Stimulated activated CD4-positive, alpha-beta T cell treated with anti-CD3 and anti-CD28 coated beads, Interleukin-15, amount 100 ng/mL, for 24 hours (primary cell): ENCODE measurements around the gene CCDC192.
"Not testable (repeated sequence)": the region's sequence is repeated elsewhere in the genome, so short reads cannot be mapped to it uniquely, and the experiment has no call there.

ENCODE experiments used
- DNase-seq: peaks from one replicate; pipeline ENCODE4 v3.0.0-alpha.2; 2020

The CCDC192 gene

DNA sequence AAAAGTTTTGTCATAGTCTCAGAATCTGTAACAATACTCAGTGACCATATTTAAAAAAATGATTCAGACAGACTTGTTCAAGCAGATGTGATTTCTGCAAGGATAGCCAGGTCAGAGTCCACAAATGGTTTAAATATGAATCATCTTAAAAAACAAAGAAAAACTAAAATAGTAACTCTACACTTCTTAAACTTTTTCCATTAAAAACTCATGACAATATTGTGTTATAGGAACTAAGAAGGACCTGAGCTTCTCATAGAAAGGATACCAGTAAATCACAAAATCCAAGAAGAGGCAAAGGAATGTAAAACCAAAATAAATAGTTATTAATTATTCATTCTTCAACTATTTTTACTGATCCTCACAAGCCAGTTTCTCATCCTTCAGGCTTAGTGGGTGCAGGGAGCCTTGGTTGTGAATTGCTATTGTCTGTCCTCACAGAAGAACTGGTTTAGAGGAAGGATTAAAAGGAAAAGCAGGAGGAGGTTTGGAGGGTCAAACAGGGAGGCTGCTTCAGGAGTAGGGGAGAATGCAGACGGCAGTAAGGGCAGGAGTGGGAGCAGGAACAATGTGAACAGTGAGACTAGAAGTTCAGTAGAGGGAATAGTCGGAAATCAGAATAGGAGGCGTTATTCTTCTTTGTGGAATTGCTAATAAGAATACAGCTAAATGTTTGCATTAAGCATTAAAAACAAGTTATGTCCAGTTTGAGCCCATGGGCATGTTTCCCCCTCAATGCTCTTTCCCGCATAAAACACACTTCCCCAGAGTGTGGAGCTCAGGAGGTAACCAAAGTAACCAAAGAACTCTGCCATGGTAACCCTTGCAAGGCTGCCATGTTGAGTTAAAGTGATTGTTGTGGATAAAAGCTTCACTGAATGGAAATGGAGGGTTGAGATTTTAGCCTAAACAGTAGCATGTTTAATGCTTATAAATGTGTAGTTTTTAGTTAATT, 110.7 kb downstream of the CCDC192 start:
- no peak for DNase-seq

DNA sequence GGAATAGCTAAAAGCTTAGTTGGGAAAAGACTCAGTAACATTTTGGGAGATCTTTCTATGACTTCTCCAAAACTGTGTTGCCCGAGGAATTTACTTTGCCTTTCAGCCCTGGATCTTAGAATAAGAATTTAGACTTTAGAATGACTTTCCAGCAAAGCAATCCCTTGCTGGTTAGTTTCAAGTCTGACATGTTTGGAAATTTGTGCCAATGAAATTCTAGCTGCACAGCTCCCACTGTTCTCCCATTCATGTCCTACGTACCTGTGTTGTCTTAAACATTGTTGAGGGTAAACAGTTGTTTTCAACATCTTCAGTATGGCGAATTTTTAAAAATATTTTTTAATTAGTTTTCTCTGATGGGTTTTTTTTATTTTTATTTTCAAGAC, 111.4 kb downstream of the CCDC192 start:
- no peak for DNase-seq

DNA sequence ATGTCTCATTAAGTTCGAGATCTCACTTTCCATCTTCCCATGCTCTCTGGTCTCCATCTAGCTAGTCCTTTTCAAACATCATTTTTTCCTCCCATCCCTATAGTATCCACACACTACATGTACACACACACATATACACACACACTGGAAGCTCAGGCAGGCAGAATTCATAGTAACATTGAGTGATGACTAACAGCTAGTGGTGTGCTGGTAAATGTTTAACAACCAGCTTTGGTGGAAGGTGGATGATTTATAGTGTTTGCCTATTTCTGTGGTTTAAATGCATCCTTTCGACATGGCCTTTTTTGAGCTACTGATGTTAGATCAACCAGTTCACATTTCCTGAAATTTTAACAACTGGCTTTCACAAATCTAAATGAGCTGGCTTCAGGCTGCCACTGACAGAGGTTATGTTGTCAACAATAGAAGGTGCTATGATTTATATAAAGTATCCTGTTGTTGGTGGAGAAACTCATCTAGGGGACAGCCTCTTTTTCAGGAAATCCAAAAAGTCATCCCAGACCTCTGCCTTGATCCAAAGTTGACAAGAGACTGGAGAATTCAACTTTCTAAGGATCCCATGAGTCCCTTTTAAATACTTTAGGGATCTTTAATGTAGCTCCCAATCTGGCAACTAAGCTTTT, 117.8 kb downstream of the CCDC192 start:
- no peak for DNase-seq

DNA sequence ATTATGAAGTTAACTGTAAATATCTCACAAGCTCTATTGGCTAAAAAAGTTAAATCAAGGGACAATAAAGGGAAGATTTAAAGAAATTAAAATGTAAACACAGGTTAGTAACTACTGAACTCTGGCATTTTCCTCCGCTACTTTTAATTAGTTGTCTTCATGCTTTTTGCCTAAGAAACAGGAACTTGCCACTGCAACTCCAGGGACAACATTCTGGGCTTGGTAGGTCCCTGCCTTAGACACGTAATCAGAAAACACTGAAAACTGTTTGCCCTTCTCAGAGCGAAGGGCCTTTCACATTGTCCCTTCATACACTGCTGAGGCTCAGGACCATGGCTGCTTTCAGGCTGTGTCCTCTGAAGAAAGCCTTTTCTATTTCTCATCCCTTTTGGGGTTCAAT, 118.7 kb downstream of the CCDC192 start:
- no peak for DNase-seq

DNA sequence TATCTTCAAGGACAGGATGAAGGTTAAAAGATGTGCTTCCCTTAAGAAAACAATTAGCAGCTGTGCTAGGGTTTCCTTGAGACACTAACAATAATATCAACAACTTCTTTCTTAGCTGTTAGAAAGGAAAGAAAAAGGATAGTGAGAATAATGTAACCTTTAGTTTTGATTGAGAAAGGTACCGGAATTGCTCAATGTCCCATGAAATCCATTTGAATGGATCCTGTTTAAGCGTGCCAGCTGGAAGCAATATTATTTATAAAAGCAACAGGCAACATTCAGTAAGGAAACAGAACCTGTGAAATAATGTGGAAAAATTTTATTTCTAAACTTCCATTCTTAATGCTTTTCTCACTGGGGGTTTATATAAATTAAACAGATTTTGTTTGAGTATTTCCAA, 120.9 kb downstream of the CCDC192 start:
- DNase-seq = no peak

DNA sequence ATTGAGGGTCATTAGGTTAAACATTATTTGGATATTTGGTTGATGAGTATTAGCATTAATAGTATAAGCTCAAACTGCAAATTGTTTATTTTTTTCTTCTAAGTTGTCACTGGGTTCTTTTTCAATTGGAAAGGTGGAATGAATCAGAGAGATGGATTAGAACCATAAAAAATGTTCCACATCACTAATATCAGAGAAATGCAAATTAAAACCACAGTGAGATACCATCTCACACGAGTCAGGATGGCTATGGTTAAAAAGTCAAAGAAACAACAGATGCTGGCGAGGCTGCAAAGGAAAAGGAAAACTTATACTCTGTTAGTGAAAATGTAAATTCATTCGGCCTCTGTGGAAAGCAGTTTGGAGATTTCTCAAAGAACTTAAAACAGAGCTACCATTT, 122.8 kb downstream of the CCDC192 start:
- no peak for DNase-seq

DNA sequence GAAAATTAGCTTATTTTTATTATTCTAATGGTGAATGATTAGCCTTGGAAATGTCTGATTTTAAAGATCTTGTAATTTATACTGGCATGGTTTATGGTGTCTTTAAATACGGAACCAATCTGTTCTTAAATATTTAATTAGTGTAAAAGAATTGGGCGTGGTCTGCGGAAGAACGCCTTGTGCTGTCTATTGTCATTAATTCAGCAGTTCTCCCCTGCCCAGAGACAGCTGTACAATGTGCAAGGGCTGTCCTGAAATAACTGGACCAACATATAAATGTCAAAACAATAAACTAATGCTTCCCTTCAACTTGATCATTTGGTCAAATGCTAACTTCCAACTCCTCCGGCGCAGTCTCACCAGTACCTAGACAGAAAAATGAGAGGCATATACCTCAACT, 124.3 kb downstream of the CCDC192 start:
- no peak for DNase-seq

DNA sequence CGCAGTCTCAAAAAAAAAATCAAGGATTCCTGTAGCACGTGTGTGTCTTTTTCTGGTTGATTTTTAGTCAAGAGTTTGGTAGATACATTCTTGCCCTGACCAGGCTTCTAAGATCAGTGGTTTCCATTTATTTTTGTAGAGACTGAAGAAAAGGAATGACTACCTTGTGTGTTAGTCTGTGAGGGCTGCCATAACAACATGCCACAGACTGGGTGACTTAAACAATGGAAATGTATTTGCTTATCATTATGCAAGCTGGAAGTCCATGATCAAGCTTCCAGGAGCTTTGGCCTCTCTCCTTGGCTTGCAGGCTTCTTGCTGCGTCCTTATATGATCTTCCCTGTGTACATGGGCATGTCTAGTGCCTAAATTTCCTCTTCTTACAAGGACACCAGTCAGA, 127.0 kb downstream of the CCDC192 start:
- DNase-seq = no peak

DNA sequence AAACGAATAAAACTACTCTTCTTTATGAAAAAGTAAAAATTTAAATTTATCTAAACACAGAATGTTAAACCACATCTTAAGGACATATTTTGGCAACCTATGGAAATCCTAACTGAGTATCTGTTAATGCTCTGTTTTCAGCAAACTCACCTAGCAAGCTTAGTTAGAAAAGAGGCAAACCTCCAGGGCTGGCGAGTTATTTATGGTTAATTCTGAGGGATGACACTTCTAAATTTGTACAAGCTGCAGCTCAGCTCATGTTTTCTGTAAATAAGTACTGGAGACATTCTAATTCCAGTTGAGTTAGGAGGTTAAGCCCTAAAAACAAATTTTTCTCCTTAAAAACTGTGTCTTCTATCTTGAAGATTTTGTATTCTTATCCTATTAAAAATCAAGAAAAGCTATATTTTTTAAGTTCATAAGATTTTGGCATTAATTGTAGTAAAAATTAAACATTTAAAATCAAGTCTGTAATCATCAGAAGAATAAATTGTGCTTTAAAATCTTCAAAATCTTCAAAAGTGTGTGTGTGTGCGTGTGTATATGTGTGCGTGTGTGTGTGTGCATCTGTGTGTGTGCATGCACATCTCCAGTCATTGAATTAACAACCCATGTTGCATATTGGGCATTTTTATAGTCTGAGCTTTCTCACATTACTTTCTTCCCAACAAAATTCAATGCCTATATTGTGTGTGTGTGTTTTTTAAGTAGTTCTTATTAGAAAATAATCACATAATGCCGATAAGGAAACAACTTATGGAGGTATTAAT, 127.8 kb downstream of the CCDC192 start:
- DNase-seq = no peak

DNA sequence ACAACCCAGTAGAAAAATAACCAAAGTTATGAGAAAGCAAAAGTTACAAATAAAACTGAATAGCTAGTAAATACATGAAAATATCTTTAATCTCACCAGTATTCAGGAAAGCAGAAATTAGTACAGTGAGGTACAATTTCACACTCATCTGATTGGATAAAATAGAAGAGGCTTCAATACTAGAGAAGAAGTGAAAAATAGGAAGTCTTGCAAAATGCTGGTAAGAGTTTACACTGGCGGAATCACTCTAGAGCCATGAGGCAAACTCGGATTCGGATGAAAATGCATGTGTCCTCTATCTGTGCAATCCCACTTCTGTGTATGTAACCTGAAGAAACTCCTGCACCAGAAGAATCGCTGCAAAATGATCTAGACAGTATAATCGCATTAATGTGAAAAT, 128.9 kb downstream of the CCDC192 start:
- no peak for DNase-seq

DNA sequence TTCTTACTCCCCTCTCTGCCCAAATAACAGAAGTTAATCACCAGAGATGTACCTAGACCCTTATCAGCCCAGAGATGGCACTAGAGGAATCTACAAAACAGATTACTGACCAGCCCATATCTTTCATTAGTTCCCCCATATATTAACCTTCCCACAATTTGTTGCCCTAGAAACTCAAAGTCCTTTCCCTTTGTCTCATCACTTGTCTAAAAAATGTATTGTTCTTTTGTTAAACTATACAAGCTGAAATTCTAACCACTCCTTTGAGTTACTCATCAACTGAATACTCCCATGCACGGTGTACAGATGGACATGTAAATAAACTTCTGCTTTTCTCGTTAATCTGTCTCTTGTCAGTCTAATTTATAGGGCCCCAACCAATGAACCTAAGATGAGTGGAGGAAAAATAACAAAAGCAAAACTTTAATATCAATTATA, 130.9 kb downstream of the CCDC192 start:
- no peak for DNase-seq

DNA sequence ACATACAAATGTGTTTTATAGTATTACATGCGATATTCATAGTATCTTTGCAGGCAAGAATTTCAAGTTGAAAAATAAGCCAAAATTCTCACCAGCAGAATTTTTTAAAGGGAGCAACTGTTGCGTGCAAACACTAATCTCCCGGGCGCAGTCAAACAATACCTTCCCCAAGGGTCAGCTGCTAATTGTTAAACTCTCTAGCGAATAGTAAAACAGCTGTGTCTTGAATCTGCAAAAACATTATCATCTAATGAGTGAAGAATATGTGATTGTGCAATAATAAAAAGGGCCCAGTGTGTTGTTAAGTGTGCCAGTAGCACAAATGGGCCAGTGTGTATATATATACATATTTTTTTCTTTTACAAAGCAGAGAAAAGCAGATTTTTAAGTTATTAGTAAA, 131.4 kb downstream of the CCDC192 start:
- no peak for DNase-seq

DNA sequence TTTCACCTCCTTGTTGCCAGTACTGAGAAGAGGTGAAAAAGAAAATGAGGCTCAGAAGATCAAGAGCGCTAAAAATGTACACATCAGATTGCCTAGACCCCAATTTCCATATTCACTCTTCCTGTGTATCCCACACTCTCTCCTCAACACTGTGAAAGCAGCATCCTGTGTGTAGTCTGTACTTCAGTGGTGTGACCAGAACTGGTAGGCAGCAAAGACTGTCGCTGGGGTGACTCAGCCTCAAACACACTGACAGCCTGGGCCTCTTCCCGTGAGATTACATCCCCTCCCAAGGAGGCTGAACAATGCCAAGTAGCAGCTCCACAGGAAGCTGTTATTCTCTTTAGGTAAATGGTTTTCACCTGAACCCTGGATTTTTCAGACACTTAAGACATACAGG, 135.5 kb downstream of the CCDC192 start:
- no peak for DNase-seq

DNA sequence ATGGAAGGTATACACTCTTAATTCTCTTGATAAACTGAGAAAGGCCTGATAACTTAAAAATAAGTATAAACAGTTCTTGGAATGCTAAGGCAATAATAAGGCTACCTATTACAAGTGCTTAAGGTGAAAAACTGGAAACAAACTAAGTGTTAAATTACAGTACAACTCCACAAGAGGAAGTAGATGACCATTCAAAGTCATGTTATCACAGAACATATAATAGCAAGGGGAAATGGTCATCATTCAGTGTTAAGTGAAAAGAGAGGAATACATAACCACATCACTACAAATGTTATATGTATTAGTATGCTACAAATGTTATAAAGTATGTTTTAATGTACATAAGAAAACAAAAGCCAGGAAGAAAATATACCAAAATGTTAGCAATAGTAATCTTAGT, 135.9 kb downstream of the CCDC192 start:
- DNase-seq = no peak

DNA sequence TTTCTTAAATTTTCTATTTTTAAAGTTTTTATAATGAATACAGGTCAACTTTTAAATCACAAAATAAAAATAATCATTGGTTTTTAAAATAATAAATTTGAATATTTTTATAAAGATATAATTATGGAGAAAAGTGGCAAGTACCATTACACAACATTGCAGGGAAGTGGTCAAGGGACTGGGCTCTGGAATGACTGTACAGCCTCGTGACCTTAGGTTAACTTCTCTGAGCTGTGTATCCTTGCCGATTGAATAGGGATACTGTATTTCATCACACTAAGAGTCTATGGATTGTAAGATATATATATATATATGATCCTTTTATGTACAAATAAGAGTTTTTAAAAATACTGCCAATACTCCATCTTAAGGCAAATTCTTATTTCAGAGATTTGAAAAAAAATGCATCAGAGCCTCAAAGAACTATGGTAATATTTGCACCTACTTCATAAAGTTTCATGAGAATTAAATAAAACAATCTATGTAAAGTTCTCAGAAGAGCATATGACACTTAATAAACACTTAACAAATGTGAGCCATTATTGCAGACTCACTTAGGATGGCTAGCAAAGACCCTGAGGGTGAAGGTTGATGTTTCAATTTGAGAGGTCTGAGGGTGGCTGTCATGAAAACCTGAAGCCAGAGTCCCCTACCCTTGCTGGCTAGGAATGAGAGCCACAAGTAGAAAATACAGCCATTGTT, 136.5 kb downstream of the CCDC192 start:
- DNase-seq = no peak

DNA sequence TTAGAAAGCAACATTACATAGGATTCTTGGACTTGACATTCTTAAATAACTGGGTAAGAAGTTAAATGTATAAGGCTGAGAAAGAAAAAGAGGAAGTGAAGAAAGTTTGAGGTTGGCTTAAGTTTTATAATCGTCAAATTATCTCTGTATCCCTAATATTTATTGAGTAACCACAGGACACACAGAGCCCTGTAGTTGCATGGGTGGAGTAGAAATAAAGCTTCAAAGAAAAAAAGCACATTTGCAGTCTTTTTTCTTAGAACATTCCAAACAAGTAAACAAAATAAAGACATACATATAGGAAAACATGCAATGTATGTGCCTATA, 137.0 kb downstream of the CCDC192 start:
- no peak for DNase-seq

DNA sequence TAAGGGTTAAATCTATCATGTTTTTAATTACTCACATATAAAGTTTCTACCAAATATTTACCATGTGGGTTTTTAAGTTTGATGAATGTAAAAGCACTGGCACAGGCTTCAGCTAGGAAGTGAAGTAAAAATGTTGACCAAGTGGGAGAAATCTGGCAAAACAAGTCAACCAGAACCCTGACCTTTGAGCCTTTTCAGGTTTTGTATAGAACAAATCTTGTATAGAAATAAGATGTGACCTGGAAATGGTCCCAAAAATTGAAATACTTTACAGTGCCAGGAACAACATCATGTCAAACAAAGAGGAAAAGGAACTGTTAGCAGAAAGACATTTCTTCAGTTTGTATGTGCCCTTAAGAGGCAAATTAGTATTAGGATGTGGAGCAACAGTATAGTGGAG, 137.6 kb downstream of the CCDC192 start:
- DNase-seq = no peak

DNA sequence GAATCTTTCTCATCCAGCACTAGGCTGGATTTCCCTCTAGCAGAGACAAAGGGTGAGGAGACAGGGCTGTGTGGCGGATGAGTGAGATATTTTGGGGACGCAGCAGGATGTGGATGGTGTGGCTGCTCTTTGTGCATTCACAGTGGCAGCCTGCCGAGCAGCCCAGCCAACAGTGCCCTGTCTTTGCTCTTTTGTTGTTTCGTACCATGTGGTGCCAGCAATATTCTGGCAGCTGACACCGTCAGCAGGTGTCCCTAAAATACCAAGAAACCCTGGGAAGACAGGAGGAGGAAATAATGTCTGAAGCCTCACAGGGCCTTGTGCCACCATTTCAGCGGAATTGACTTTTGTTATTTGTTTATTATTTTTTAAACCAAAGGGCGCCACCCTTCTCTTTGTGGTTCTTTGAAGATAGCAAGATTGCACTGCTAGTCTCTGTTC, 141.4 kb downstream of the CCDC192 start:
- DNase-seq = no peak

DNA sequence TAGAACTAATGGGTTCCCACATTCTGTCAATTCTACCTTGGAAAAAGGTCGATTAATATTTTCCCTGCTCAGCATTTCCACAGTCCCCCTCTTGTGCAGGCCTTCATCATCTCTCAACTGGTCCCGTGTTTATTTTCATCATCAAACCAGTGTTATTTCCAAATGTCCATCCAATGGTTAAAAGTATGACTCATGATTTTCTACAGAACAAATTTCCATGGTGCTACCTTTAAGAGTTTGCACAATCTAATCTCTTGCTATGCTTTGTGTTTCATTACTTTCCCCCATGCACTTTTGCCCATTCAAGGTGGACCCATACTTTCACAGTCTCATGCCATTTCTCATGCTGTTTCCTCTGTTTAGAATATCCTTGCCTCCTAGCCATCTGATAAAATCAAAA, 143.7 kb downstream of the CCDC192 start:
- no peak for DNase-seq

DNA sequence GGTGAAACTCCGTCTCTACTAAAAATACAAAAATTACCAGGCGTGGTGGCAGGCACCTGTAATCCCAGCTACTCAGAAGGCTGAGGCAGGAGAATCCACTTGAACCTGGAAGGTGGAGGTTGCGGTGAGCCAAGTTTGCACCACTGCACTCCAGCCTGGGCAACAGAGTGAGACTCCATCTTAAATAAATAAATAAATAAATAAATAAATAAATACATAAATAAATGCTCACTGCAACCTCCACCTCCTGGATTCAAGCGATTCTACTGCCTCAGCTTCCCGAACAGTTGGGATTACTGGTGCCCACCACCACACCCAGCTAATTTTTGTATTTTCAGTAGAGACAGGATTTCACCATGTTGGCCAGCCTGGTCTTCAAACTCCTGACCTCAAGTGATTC, 144.4 kb downstream of the CCDC192 start:
- not testable (repeated sequence) for DNase-seq

DNA sequence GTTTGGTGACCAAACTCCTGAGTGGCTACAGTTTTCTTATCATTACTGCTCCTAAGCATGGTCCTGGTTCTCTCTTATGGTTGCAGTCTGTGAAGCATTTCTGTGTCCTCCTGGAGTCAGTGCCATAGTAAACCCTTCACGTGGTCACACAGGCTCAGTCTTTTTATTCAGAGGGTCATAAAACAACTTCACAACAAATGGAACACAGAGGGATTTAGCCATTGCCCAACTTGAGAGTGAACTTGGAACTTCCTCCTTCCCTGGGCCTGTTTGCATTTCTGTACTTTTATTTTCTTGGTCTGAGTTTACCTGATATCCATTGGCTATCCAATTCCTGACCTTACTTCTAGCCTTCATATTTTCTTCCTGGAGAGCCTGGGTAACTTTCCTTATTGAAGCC, 144.9 kb downstream of the CCDC192 start:
- DNase-seq = no peak

DNA sequence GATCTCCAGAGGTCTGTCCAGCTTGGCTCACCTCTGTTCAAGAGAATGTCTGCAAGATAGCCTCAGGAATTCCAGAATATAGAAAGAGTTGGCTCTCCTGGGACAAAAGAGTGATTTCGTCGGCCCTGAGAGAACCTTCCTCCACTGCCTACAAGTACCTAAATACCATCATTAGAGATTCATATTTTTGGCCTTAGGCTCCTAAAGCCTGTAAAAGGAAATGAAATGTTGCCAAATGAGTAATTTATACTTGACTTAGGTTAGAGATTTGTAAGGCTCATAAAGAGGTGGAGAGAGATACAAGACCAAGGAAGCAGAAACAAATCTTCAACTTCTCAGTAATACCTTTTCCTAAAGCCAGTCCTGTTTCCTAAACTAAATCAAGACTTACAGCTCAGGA, 146.2 kb downstream of the CCDC192 start:
- no peak for DNase-seq

DNA sequence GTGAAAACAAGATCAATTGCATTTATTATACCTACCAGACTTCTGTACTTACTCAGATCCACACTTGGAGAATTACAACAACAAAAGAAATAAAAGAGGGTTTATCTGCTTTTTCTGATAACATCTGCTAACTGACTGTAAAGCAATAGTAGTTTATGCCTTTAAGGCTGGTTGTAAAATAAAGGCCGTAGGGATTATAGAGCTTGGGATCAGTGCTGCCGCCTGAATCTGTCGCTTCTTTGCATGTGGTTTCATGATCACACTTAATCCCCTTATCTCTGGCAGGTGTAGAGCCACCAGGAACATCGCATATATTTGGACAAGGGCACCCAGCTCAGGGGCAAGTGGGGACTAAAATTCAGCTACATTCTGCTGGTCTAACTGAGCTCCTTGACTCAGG, 146.7 kb downstream of the CCDC192 start:
- no peak for DNase-seq
